Hepatocyte (in vitro differentiated cells): ENCODE results near the gene TBL3. TPM values are rescaled to one million over a fixed set of nuclear protein-coding genes. Genes with fewer than 3 reads are reported as not detected.

Experiments
- DNase-seq: peaks from one replicate; pipeline ENCODE4 v3.0.0-alpha.2; 2016; ENCODE audit warnings: low spot score
- H2AFZ ChIP-seq: fragments of 200-600 bp; sonication (generic); 2 replicates; pipeline ENCODE4 v1.6.0; 2016; ENCODE audit warnings: antibody characterized with exemption, mild to moderate bottlenecking
- H3K27ac ChIP-seq: fragments of 200-600 bp; sonication (generic); 2 replicates; pipeline ENCODE4 v1.5.1; 2016; ENCODE audit warnings: mild to moderate bottlenecking
- H3K27me3 ChIP-seq: fragments of 200-600 bp; sonication (generic); 2 replicates; pipeline ENCODE4 v1.6.1; 2016
- H3K36me3 ChIP-seq: fragments of 200-600 bp; sonication (generic); replicated peaks from 2 replicates; pipeline ENCODE4 v1.5.1; 2016; ENCODE audit warnings: low read depth; ENCODE audit not compliant: insufficient read depth
- H3K4me1 ChIP-seq: fragments of 200-600 bp; sonication (generic); 2 replicates; pipeline ENCODE4 v1.5.1; 2016; ENCODE audit warnings: mild to moderate bottlenecking, moderate library complexity; ENCODE audit not compliant: insufficient read depth
- H3K4me2 ChIP-seq: fragments of 200-600 bp; sonication (generic); 2 replicates; pipeline ENCODE4 v1.6.0; 2016
- H3K4me3 ChIP-seq: fragments of 200-600 bp; sonication (generic); 2 replicates; pipeline ENCODE4 v1.5.1; 2016; ENCODE audit warnings: mild to moderate bottlenecking
- H3K79me2 ChIP-seq: fragments of 200-600 bp; sonication (generic); 2 replicates; pipeline ENCODE4 v1.6.0; 2017; ENCODE audit warnings: mild to moderate bottlenecking
- H3K9me2 ChIP-seq: fragments of 200-600 bp; sonication (generic); replicated peaks from 2 replicates; pipeline ENCODE4 v1.6.0; 2017; ENCODE audit warnings: mild to moderate bottlenecking; ENCODE audit not compliant: insufficient read depth
- H3K9me3 ChIP-seq: fragments of 200-600 bp; sonication (generic); 2 replicates; pipeline ENCODE4 v1.5.1; 2016; ENCODE audit warnings: low read depth, mild to moderate bottlenecking
- H4K20me1 ChIP-seq: fragments of 200-600 bp; sonication (generic); 2 replicates; pipeline ENCODE4 v1.6.0; 2016; ENCODE audit warnings: mild to moderate bottlenecking; ENCODE audit not compliant: insufficient read depth, poor library complexity, severe bottlenecking
- EZH2 ChIP-seq: fragments of 200-600 bp; sonication (generic); IDR thresholded peaks from 2 replicates; pipeline ENCODE4 v1.6.1; 2016; ENCODE audit warnings: antibody characterized with exemption, mild to moderate bottlenecking, borderline replicate concordance
- EZH2phosphoT487 ChIP-seq: fragments of 200-600 bp; sonication (generic); IDR thresholded peaks from one replicate; pipeline ENCODE4 v1.6.1; 2018; ENCODE audit warnings: antibody characterized with exemption, mild to moderate bottlenecking, low read depth, moderate library complexity; ENCODE audit not compliant: unreplicated experiment, severe bottlenecking
- WGBS: methylation state at CpG from one replicate; pipeline ENCODE4 v1.1.6; 2016; ENCODE audit warnings: low lambda C conversion rate; ENCODE audit errors: missing lambda C conversion rate; 5-methylcytosine and 5-hydroxymethylcytosine counted together
- polyA plus RNA-seq: library from polyadenylated mRNA; unstranded; fragments of >200 nt; fragmentation: Nextera tagmentation; extraction: Ambion mirVana; gene quantifications from 2 replicates; pipeline ENCODE4 v1.2.1, GENCODE V29; 2016
- small RNA-seq: library from RNA; depleted of rRNA; stranded (forward); fragments of <200 nt; gene quantifications from one replicate; pipeline ENCODE3, GENCODE V24; 2014
- total RNA-seq: library from RNA; depleted of rRNA; stranded (reverse); fragments of >200 nt; gene quantifications from 2 replicates; pipeline ENCODE4 v1.2.3, GENCODE V29; 2014
- TF ChIP-seq, protein P1 (sequence below): fragments of 200-600 bp; sonication (generic); IDR thresholded peaks from 2 replicates; pipeline ENCODE4 v1.5.1; 2016; ENCODE audit warnings: antibody characterized with exemption, mild to moderate bottlenecking; ENCODE audit not compliant: poor library complexity

Gene TBL3
- total and polyA plus RNA-seq, 2 experiments from 2014 or later = 24.2 to 48.5 TPM

DNA sequence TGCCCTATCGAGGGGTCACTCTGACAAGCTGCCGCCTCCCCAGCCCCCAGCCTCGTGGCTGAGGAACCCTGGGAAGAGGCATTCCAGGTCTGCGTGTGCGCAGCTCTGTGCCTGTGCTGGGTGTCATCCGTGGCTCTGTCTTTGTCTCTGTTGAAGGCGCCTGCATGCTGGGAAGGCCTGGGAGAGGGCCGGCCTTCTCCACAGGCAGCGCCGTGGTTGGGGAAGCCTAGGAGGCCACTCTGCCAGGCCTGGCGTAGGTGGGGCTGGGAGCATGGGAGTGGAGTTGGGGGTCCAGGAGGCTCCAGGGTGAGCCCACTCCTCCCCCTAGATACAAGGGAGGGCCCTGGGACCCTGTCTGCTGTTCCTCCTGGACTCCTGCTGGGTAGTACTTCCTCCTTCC lies 58.2 kb downstream of the TBL3 start:
- WGBS = 90% methylated on average over 11 of the region's 11 CpGs

DNA sequence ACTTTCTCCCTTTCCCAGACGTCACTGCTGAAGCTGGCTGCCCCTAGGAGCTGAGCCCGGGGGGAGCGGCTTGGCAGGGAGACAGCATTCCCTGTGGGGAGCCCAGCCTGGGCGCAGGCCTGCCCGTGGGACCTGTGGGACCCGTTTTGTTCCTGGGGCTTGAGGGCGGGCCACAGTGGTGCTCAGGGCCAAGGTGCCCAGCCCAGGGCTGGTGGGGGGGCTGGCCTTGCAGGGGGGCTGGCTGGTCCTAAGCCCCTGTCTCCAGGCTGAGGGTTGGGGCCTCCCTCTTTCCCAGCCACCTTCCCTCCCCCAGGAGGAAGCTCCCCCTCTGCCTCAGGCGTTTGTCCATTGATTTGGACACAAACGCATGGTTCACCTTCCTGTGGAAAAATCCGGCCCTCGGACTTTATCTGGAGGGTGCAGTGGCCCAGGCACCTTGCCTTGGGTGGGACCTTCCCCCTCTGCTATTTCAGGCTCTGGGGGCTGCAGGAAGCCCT lies 59.3 kb downstream of the TBL3 start:
- 89% methylated on average over 11 of the region's 11 CpGs for WGBS
- Histone ChIP-seq H3K27me3 (no peaks in the 10 kb centered on the region), H3K4me2 (no peak overlapping the region), H3K4me1 (peaks cover 51% of the 10 kb centered on the region), H3K9me2 (no peaks in the 10 kb centered on the region), H3K9me3 (no peaks in the 10 kb centered on the region), H3K4me3 (no peak overlapping the region), H3K27ac (no peak overlapping the region), H3K79me2 (peaks cover 26% of the 10 kb centered on the region), H2AFZ (no peak overlapping the region), H4K20me1 (peaks cover 8% of the 10 kb centered on the region), H3K36me3 (no peaks in the 10 kb centered on the region)
- TF ChIP-seq EZH2 = no peak
- TF ChIP-seq, protein P1, sequence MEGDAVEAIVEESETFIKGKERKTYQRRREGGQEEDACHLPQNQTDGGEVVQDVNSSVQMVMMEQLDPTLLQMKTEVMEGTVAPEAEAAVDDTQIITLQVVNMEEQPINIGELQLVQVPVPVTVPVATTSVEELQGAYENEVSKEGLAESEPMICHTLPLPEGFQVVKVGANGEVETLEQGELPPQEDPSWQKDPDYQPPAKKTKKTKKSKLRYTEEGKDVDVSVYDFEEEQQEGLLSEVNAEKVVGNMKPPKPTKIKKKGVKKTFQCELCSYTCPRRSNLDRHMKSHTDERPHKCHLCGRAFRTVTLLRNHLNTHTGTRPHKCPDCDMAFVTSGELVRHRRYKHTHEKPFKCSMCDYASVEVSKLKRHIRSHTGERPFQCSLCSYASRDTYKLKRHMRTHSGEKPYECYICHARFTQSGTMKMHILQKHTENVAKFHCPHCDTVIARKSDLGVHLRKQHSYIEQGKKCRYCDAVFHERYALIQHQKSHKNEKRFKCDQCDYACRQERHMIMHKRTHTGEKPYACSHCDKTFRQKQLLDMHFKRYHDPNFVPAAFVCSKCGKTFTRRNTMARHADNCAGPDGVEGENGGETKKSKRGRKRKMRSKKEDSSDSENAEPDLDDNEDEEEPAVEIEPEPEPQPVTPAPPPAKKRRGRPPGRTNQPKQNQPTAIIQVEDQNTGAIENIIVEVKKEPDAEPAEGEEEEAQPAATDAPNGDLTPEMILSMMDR = no peak
- TF ChIP-seq EZH2phosphoT487 = no peak
- DNase-seq = no peak

More for the DNA sequence above, 58.2 kb downstream of the TBL3 start:
- TF ChIP-seq, protein P1 = no peak
- TF ChIP-seq EZH2 (no peak), EZH2phosphoT487 (no peak)
- DNase-seq = no peak
- Histone ChIP-seq H3K9me3 (no peaks in the 10 kb centered on the region), H2AFZ (no peak overlapping the region), H4K20me1 (peaks cover 8% of the 10 kb centered on the region), H3K4me2 (no peak overlapping the region), H3K36me3 (no peaks in the 10 kb centered on the region), H3K27me3 (no peaks in the 10 kb centered on the region), H3K9me2 (no peaks in the 10 kb centered on the region), H3K79me2 (peaks cover 26% of the 10 kb centered on the region), H3K4me3 (no peak overlapping the region), H3K27ac (no peak overlapping the region), H3K4me1 (peaks cover 40% of the 10 kb centered on the region)

Small RNAs within 50 kb of the gene (small RNA-seq; reads per million reads assigned to genes)
- gene AC005363.2 (not detected), gene RN7SL219P (not detected), gene SNORA10 (not detected), gene SNORA64 (not detected)

Other genes starting within 250 kb of the TBL3 start
- 34.8 and 51.7 TPM in 2 replicates for gene NME3, start 200.5 kb upstream of the TBL3 start, total RNA-seq
- gene NME3, start 200.5 kb upstream of the TBL3 start, polyA plus RNA-seq = 86.6 and 104 TPM in 2 replicates
- 12.0 and 17.7 TPM in 2 replicates for gene EME2, start 199.2 kb upstream of the TBL3 start, total RNA-seq
- gene EME2, start 199.2 kb upstream of the TBL3 start, polyA plus RNA-seq = 20.8 and 28.2 TPM in 2 replicates
- gene MRPS34, start 198.9 kb upstream of the TBL3 start, total RNA-seq = 115 and 116 TPM in 2 replicates
- 155 TPM in 2 replicates for gene MRPS34, start 198.9 kb upstream of the TBL3 start, polyA plus RNA-seq
- gene SPSB3, start 189.5 kb upstream of the TBL3 start, total RNA-seq = 34.4 and 38.8 TPM in 2 replicates
- 64.6 and 76.4 TPM in 2 replicates for gene SPSB3, start 189.5 kb upstream of the TBL3 start, polyA plus RNA-seq
- 72.7 and 85.4 TPM in 2 replicates for gene NUBP2, start 189.1 kb upstream of the TBL3 start, total RNA-seq
- gene NUBP2, start 189.1 kb upstream of the TBL3 start, polyA plus RNA-seq = 92.9 and 101 TPM in 2 replicates
- 10.6 and 11.2 TPM in 2 replicates for gene IGFALS, start 178.3 kb upstream of the TBL3 start, total RNA-seq
- gene IGFALS, start 178.3 kb upstream of the TBL3 start, polyA plus RNA-seq = 10.7 and 12.6 TPM in 2 replicates
- gene HAGH, start 145.2 kb upstream of the TBL3 start, total RNA-seq = 55.6 and 69.3 TPM in 2 replicates
- gene HAGH, start 145.2 kb upstream of the TBL3 start, polyA plus RNA-seq = 91.7 and 113 TPM in 2 replicates
- gene FAHD1, start 144.8 kb upstream of the TBL3 start, total RNA-seq = 80.6 and 101 TPM in 2 replicates
- gene FAHD1, start 144.8 kb upstream of the TBL3 start, polyA plus RNA-seq = 59.4 and 76.6 TPM in 2 replicates
- 0.60 TPM in 1 of 2 replicates, not detected in the other for gene MEIOB, start 99.9 kb upstream of the TBL3 start, total RNA-seq
- 0.28 TPM in 1 of 2 replicates, not detected in the other for gene MEIOB, start 99.9 kb upstream of the TBL3 start, polyA plus RNA-seq
- not detected in 2 replicates for gene HS3ST6, start 53.6 kb upstream of the TBL3 start, total RNA-seq
- gene HS3ST6, start 53.6 kb upstream of the TBL3 start, polyA plus RNA-seq = 0.41 and 0.63 TPM in 2 replicates
- gene MSRB1, start 28.9 kb upstream of the TBL3 start, total RNA-seq = 31.3 and 43.4 TPM in 2 replicates
- 48.7 and 62.4 TPM in 2 replicates for gene MSRB1, start 28.9 kb upstream of the TBL3 start, polyA plus RNA-seq
- not detected in 2 replicates for gene RPL3L, start 17.4 kb upstream of the TBL3 start, total RNA-seq
- gene RPL3L, start 17.4 kb upstream of the TBL3 start, polyA plus RNA-seq = 0.08 TPM in 1 of 2 replicates, not detected in the other
- gene NDUFB10, start 12.5 kb upstream of the TBL3 start, total RNA-seq = 162 and 234 TPM in 2 replicates
- 244 and 251 TPM in 2 replicates for gene NDUFB10, start 12.5 kb upstream of the TBL3 start, polyA plus RNA-seq
- 1,991 and 2,285 TPM in 2 replicates for gene RPS2, start 7.2 kb upstream of the TBL3 start, total RNA-seq
- gene RPS2, start 7.2 kb upstream of the TBL3 start, polyA plus RNA-seq = 1,449 and 1,663 TPM in 2 replicates
- not detected in 2 replicates for gene RNF151, start 5.2 kb upstream of the TBL3 start, total RNA-seq
- gene RNF151, start 5.2 kb upstream of the TBL3 start, polyA plus RNA-seq = not detected in 2 replicates
- 2.3 and 5.1 TPM in 2 replicates for gene NOXO1, start 9.4 kb downstream of the TBL3 start, total RNA-seq
- gene NOXO1, start 9.4 kb downstream of the TBL3 start, polyA plus RNA-seq = 5.4 and 6.0 TPM in 2 replicates
- gene GFER, start 12.1 kb downstream of the TBL3 start, total RNA-seq = 34.0 and 34.9 TPM in 2 replicates
- 44.0 and 56.8 TPM in 2 replicates for gene GFER, start 12.1 kb downstream of the TBL3 start, polyA plus RNA-seq
- gene SYNGR3, start 17.9 kb downstream of the TBL3 start, total RNA-seq = 1.4 and 2.2 TPM in 2 replicates
- gene SYNGR3, start 17.9 kb downstream of the TBL3 start, polyA plus RNA-seq = 1.5 and 2.5 TPM in 2 replicates
- gene ZNF598, start 37.8 kb downstream of the TBL3 start, total RNA-seq = 22.8 and 42.6 TPM in 2 replicates
- 29.5 and 36.8 TPM in 2 replicates for gene ZNF598, start 37.8 kb downstream of the TBL3 start, polyA plus RNA-seq
- gene NPW, start 47.7 kb downstream of the TBL3 start, total RNA-seq = 2.7 and 4.1 TPM in 2 replicates
- gene NPW, start 47.7 kb downstream of the TBL3 start, polyA plus RNA-seq = 45.2 and 57.6 TPM in 2 replicates
- gene NHERF2, start 54.8 kb downstream of the TBL3 start, total RNA-seq = 25.9 and 29.6 TPM in 2 replicates
- 37.7 and 43.8 TPM in 2 replicates for gene NHERF2, start 54.8 kb downstream of the TBL3 start, polyA plus RNA-seq
- gene NTHL1, start 75.8 kb downstream of the TBL3 start, total RNA-seq = 19.6 and 20.2 TPM in 2 replicates
- 23.4 and 28.5 TPM in 2 replicates for gene NTHL1, start 75.8 kb downstream of the TBL3 start, polyA plus RNA-seq
- 39.5 and 41.8 TPM in 2 replicates for gene TSC2, start 75.9 kb downstream of the TBL3 start, total RNA-seq
- gene TSC2, start 75.9 kb downstream of the TBL3 start, polyA plus RNA-seq = 78.7 and 113 TPM in 2 replicates
- 40.2 and 60.6 TPM in 2 replicates for gene PKD1, start 163.8 kb downstream of the TBL3 start, total RNA-seq
- gene PKD1, start 163.8 kb downstream of the TBL3 start, polyA plus RNA-seq = 35.9 and 49.3 TPM in 2 replicates
- 4.1 and 8.3 TPM in 2 replicates for gene RAB26, start 176.6 kb downstream of the TBL3 start, total RNA-seq
- 11.3 and 15.0 TPM in 2 replicates for gene RAB26, start 176.6 kb downstream of the TBL3 start, polyA plus RNA-seq
- 55.1 and 73.4 TPM in 2 replicates for gene TRAF7, start 183.7 kb downstream of the TBL3 start, total RNA-seq
- 30.0 and 37.4 TPM in 2 replicates for gene TRAF7, start 183.7 kb downstream of the TBL3 start, polyA plus RNA-seq
- 0.47 and 0.80 TPM in 2 replicates for gene CASKIN1, start 224.6 kb downstream of the TBL3 start, total RNA-seq
- 1.7 TPM in 2 replicates for gene CASKIN1, start 224.6 kb downstream of the TBL3 start, polyA plus RNA-seq
- gene MLST8, start 233.4 kb downstream of the TBL3 start, total RNA-seq = 28.3 and 52.4 TPM in 2 replicates
- gene MLST8, start 233.4 kb downstream of the TBL3 start, polyA plus RNA-seq = 87.3 and 88.3 TPM in 2 replicates
- gene BRICD5, start 238.8 kb downstream of the TBL3 start, total RNA-seq = 3.3 and 9.9 TPM in 2 replicates
- gene BRICD5, start 238.8 kb downstream of the TBL3 start, polyA plus RNA-seq = 6.2 and 14.8 TPM in 2 replicates
- 20.6 and 24.8 TPM in 2 replicates for gene PGP, start 242.8 kb downstream of the TBL3 start, total RNA-seq
- gene PGP, start 242.8 kb downstream of the TBL3 start, polyA plus RNA-seq = 34.2 and 38.0 TPM in 2 replicates